Activated CD4-positive, alpha-beta T cell treated with anti-CD3 and anti-CD28 coated beads, Interleukin-2, amount 50 U/mL, for 1 hour (primary cell): Measurements from ENCODE around the gene FAM53B.

Source experiments
- DNase-seq: peaks from one replicate; pipeline ENCODE4 v3.0.0-alpha.2; 2020

The FAM53B gene

DNA sequence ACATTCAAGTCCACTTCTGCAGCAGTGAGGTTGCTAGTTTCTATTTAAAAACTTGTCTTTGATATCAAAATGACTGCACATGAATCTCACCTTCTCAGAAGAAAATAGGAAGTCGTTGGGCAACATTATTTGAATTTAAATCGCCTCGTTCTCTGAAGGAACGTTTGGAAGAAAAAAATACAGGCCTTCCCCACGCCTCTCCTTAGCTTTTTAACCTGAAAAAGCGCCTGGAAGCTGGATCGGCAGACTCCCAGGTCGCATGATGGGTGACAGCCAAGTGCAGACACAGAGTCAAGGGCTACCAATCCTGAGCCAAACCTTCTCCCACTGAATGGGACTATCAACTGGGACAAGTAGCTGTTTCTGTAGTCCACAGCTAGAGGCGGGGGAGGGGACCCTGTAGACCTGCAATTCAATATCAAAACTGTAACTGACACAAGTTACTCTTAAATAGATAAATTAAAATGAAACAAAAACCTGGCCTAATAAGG lies 2.2 kb downstream of the FAM53B start:
- peak; percentile 48 for DNase-seq

GRCh38 chr10:124741281-124741921 lies 2.8 kb downstream of the FAM53B start:
- DNase-seq, result peak; percentile 78

DNA sequence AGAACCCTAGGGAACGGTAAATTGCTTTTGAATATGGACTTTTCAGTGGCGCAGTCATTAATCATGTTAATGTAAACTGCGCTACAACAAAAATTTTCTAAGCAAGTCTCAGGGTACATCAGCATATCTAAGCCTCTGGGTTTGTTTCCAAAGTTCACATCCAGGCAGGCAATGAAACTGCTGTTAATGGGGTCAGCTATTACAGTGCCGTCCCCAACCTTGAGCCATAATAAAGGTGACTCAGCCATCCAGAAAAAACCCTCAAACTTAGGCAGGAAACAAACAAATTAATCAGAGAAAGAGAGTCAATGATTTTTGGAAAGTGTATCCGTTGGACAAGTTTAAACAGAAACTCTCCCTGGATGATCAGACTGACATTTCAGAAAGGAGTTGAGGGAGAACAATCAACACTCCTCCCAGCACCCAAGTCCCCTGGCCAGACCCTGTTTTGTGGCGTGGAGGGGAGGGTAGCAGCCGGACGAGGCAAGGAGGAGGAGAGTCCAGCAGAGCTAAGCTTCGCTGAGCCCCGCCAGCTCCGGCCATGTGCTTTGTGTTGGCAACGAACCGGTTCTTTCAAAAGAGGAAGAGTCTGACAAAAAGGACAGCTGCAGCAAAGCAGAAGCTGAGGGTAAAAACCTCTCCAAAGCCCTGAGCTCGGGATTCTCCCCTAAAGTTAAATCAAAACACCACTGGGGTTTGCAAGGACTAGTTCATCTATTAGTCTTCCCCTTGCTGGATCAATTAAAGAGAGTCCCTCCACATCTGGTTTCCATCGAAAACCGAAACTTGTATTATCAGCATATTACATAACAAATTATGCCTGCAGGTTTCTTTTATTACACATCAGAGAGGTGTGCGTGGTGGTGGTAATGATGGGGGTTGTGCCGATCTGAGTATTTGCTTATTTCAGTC lies 3.6 kb downstream of the FAM53B start:
- no peak for DNase-seq

DNA sequence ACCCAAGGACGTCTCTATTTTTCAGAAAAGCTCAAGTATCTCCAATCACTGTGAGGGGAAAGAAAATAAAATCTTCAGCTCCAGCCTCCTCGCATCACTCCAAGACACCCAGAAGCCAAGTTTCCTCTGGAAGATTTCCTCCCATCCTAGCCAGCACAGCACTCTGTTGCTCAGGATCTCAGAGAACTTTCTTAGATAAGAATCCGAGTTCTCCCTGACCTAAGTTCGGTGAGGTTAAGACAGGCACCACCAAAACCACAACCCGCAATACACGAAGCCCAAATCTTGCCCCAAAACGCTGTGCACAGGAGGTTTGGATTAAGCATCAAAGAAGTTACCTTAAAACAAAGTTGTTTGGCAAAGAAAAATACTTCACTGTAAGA lies 4.2 kb downstream of the FAM53B start:
- no peak for DNase-seq

DNA sequence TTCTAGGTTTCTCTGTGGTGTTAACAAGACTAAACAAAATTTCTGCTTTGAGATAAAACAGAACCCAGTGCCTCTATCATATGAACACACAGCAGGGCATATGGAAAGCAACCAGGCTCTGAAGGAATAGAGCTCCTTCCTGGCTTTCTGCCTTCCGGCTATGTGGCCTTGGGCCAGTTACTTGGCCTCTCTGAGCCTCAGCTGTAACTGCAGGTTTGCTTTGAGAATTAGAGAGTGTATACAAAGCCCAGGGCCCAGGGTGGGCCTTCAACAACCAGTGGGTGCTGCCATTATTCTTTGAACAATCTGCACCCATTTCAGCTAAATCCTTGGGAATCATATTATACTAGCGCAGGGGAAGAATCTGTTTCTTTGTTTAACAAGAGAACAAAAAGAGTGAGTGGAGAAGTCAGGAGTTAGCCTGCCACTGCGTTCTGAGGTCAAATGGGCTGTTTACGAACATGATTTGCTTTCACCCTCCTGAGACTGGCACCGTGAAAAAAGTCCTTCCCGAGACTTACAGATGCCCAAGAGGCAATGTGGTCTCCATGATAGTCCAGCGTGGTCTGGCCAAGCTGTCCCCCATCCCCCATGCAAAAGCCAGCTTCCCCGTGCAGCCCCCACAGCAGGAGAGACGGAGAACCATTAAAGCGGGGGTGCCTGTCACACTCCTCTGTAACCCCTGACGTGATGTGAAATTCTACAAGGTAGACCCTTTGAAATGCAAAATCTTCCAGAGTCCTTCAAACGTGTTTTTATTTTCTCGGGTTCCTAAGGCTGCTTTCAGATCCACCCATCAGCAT lies 4.9 kb downstream of the FAM53B start:
- no peak for DNase-seq

- DNase-seq, result no peak
Measured at GRCh38 chr10:124738441-124738840, 5.7 kb downstream of the FAM53B start.

DNA sequence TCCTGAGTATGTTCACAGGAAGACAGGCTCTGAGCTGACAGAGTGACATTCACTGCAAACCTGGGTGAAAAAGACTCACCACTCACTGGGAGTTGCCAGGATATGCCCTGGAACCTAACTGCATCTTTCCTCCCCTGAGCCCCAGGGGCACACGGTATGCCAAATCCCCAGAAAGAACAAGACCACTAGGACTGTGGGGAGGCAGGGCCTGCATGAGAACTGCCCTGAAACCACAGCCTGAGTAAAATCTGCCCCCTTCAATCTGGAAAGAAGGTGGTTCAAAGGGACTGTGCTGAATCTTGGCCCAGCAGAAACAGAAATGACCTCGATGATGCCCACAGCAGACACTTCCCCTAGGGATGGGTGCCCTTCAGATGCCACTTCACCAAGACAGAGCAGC lies 6.5 kb downstream of the FAM53B start:
- no peak for DNase-seq

DNA sequence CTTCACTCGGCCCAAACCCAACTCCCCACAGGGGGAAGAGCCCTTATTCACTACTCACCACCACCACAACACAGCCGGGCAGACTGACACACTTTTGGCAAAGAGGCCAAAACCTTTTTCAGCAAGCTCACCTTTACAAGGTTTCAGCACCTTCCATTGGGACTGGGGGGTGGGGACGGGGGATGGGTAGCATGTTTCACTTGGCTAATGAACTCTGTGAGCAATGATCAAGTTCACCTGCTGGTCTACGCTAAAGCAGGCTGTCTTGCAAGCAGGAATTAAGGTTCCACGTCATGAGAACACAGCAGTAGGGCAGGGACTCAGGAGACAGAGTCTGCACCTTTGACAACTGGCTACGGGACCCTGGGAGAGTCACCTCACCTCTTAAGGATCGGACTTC lies 7.0 kb downstream of the FAM53B start:
- DNase-seq, result no peak

DNA sequence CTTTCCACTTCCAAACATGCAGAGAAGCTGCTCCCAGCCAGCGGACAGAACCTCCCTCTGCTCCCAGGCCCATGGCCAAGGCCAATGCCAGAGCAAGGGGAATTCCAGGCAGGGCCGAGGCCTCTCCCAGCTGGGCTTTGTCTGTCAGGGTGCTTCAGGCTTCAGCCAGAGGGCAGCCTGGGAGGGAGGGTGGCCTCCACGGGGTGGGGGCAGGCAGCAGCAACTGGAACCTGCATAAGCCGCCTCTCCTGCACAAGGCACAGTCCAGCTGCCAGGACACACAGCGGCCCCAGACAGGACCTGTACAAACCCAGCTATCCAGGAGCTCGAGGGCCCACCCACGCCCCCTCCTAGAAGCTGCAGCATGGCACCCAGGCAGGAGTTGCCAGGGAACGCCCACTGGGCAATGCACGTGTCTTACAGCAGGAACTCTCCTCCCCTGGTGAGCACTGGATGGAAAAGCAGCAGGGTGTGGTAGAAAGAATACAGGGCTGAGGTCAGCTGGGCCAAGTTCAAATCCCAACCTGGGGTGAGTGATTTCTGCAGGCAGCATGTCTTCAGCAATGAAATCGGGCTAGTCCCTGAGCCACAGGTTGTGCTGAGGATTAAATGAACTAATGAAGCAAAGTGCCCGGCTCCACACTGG lies 7.6 kb downstream of the FAM53B start:
- no peak for DNase-seq

DNA sequence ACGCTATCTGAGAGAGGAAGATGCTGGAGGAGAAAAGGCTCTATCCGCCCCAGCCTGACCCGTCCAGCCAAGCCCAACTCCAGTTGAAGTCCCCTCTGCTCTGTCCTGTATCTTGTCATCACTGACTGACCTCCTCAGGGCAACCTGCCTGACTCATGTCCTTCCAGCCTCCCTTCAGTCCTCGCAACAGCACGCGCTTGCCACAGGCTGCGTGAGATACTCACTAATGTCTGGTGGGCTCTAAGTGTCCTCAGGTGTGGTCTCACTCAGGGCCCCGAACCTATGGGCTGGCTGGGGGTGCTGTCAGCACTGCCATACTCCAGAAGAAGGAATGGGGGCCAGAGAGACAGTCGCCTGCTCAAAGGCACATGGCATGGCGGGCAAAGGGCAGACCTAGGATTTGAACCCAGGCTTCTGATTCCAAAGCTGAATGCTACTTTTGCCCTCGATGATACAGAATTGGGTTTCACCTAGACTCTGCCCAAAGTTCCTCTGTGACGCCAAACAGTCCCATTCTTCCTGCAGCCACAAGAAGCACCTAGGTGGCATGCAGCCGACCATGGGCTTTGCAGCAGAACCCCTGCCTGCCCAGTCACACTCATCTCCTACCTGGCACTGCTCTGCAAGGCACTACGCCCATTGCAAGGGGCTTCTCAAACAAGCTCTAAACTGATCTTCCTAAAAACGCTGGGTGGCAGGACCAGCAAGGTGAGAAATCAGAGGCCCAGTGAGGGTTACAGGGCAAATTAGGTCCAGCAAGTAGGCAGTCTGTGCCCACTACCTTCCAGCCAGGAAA lies 8.5 kb downstream of the FAM53B start:
- no peak for DNase-seq

DNA sequence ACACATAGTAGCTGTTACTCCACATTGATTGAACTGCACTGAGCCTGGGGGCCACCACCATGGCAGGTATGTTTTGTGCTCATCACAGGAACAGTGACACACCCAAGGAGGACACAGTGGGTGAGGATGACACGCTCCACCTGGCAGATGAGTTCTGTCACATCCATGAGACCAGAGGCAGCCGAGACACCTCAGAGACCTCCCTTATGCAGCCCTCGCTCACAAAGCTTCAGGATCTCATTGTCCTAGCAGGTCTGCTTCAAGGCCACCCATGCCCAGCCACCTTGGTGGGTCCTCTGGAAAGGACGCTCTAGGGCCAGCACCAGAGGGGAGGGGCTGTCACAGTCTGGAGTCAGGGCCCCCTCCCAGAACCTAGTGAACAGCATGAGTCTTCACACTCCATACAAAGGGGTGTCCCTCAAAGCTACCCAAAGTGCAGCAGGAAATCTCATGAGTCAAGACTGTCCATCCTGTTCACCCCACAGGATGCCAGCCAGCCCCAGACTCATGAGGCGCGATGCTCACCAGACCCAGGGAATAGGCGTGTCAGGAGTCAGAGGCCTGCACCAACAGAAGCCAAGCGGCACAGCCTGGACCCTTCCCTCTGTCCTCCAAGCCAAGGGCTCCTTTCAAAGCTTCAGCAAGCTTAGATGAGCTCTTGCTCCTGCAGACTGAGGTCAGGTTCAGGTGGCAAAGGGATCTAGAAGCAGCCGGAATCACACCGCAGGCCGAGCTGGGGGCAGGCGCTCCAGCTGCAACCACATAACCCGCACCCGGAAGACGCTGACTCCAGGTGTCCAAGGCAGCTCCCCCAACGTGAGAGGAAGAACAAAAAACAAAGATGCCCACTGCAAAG lies 9.6 kb downstream of the FAM53B start:
- DNase-seq, result no peak

DNA sequence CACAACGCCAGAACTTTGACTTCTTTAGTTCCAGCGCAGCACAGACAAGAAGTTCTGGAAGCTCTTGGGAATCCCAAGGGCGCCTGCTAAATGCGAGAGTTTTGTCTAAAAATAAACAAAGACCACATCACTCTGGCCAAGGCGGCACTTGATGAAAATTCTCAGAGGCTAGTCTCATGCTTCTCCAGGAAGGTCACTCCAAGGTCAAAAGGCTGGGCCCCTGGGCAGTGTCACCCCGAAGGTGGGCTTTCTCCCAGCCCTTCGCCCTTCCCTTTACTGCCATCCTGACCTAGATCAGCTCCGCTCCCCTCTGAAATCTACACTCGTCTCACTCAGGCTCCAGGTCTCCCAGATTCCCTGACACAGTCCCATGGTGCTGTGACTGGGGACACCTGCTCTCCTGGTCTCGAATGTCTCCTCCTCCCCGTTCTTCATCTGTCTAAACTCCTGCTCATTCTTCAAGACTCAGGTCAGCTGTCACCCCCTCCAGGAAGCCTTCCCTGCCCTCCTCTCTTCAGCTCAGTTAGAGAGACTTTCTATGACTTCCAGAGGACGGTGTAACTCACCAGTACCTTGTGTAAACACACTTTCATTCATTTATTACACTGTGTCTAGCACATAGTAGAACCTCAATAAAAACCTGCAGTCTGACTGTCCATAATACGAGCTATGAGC lies 10.5 kb downstream of the FAM53B start:
- DNase-seq, result no peak

DNA sequence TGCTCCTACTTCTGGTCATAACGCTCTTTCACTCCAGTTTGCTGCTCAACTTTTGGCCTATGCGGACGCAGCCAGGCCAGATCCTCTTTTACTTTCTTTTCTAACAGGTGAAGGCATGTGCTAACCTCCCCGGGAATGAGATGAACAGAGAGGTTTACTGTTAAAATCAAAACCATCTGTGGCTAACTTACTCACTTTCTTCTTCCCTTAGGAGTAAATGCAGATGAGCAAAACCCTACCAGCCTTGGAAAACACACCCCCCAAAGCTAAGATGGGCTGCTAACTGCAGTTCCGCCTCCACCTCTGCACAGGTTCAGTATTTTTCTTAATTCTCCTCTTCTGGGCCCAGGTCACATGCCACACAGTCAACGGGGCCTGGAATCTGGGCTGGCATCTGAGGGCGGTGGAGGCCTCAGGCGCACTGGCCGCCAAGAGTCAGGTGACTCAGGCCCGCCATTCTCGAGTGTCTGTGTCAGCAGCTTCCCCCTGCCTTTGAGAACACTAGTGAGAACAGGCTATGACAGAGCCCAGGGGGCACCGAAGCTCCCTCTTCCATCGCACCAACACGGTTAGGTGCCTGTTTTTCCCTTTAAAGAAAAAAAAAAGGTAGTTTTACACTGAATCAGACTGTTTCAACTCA lies 11.1 kb downstream of the FAM53B start:
- peak; percentile 61 for DNase-seq

GRCh38 chr10:124731551-124731950 lies 12.6 kb downstream of the FAM53B start:
- DNase-seq, result no peak

DNA sequence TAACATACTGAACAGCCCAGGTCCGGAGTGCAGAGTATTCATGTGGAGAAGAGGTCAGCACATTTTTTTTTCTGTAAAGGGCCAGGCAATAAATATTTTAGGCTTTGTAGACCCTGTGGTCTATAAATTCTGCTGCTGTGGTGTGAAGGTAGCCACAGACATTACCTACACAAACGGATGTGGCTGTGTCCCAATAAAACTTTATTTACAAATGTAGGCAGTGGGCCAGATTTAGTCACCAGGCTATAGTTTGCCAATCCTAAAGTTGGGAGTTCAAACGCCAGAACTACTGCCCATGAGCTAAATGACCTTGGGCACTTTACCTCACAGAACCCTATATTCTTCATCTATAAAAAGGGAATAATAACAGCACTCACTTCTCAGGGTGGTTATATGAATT lies 13.4 kb downstream of the FAM53B start:
- DNase-seq, result no peak

DNA sequence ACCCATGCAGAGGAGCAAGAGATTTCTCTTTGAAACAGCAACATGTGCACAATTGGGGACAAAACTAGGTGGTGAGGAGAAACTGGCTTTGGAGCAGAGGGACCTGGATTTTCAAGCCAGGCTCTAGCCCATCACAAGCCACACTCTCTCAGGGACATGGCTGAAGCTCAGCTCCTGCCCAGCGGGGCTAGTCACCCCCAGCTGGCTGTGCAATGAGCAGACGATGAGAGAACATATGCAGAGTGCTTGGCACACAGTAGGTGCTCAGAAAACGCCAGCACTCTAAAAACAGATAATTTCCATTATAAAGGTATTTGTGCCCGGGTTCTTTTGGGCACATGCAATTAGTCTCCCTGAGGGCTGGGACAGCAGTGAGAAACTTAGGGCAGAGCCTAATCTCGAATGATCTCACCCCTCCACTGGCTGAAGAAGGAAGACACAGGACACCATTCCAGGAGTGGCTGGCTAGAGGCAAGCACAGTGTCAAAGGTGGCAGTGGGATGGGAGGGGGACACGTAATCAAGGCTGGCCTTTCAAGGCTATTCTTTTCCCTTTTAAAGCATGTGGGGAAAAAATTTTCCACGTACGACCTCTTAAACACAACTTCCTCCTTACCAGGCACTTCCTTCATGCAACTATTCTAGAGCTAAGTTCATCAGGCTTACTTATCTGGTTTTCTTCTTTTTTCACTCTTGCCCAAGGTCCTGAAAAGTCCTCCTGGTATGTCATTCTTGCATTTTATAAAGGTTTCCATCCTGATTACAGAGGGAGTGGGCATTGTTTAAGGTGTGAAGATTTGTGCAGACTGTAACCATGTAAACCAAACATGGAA lies 15.1 kb downstream of the FAM53B start:
- DNase-seq, result no peak

GRCh38 chr10:124728071-124728829 lies 15.9 kb downstream of the FAM53B start:
- DNase-seq, result no peak

GRCh38 chr10:124727361-124727960 lies 16.7 kb downstream of the FAM53B start:
- no peak for DNase-seq
